Measurements from ENCODE around the gene KYNU.
A peak's percentile ranks its signal among the peaks of the same experiment; 100 is the strongest.
"Not testable (repeated sequence)": the region's sequence is repeated elsewhere in the genome, so short reads cannot be mapped to it uniquely, and the experiment has no call there.

The KYNU gene

GRCh38 chr2:142877216-142877838, at the start of gene KYNU:
Gene KYNU, plus strand, starts transcription at chr2:142877664. Its CDS starts 7,704 bp downstream, at chr2:142885368.
- DNase-seq: peak; percentile 89

DNA sequence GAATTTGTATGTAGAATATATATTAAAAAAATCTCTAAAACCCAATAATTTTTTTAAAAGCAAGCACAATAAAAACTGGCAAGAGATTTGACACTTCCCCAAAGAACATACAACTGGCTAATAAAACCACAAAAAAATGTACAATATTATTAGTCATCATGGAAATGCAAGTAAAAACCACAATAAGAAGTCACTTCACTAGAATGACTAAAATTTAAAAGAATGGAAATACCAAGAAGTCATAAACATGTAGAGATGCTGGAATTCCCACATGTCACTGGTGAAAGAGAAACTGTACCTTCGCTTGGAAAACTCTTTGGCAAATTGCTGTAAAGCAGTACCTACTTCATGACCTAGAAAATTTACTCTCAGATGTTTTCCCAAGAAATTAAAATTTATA, 43.4 kb upstream of the KYNU start:
- no peak for DNase-seq

GRCh38 chr2:142840436-142840835, 37.0 kb upstream of the KYNU start:
- no peak for DNase-seq

GRCh38 chr2:142841788-142842187, 35.7 kb upstream of the KYNU start:
- no peak for DNase-seq

DNA sequence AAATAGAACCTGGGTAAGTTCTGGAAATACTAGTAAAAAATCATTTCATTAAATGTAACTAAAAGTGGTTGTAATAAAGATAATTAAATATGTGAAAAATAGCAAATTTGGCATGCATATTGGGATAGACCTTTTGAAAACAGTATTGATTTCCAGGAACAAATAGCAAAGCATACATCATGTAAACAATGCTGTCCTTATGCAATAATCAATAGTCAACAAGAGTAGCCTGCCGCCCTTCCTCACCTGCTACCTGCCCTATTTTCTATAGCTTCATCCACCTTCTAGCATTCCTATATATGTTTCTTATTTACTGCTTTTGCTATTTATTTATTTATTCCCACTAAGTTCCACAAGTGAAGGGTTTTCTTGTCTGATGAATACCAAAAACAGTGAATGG, 35.1 kb upstream of the KYNU start:
- DNase-seq: no peak

DNA sequence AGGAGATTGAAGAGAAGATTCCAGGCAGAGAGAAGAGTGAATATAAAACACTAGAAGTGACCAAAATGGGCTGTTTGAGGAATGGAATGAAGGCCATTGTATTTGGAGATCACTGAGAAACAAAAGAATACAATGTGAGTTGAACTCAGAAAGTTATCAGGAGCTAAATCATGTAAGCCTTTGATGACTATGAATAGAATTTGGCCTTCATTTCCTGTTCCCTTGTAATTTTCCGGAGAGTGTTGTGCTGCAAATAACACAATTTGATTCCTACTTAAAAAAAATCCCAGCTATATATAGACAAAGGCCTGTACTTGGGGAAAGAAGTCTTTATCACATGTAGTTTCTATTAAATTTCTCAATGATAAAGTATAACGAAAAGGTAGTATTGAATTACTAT, 33.7 kb upstream of the KYNU start:
- DNase-seq: no peak

DNA sequence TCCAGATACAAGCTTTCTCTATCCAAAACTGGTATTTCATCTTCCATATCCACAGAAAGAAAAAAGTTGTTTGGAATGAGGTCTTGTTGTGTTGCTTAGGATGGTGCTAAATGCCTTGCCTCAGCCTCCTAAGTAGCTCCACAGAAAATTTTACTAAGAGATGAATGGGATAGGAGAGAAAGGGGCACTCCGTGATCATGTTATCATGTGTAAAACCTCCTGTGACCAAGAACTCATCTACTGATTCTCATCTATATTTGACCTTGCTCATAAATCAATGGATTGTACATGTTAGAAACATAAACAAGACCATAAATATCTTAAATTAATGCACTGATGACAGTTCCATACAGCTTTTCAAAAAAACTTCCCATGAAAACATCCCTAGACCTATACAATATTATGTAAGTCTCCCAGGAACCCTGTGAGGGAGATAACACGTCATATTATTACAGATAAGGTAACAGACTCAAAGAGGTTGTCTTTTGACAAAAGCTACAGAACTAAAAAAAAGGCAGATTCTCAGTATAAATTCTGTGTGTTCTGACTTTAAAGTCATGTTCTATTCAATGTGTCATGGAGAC, 29.3 kb upstream of the KYNU start:
- DNase-seq: no peak

DNA sequence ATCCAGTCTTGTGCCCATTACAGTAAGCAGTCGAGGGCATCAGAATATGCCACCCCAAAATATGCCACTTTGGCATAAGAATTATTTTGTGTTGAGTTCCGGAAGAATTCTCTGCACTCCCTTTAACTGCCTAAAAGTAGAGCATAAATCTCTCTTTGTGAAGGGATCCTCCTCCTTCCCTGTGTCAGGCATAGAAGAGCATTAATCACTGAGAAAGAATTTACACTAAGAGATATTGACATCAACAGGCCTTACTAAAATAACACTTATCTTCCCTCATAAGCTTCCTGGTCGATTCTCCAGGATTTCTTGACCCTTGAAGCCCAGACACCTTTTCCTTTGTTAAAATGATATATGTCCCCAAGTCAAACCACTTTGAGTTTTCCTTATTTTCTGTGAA, 27.6 kb upstream of the KYNU start:
- DNase-seq: no peak

GRCh38 chr2:142853912-142854311, 23.6 kb upstream of the KYNU start:
- peak; percentile 24 for DNase-seq

DNA sequence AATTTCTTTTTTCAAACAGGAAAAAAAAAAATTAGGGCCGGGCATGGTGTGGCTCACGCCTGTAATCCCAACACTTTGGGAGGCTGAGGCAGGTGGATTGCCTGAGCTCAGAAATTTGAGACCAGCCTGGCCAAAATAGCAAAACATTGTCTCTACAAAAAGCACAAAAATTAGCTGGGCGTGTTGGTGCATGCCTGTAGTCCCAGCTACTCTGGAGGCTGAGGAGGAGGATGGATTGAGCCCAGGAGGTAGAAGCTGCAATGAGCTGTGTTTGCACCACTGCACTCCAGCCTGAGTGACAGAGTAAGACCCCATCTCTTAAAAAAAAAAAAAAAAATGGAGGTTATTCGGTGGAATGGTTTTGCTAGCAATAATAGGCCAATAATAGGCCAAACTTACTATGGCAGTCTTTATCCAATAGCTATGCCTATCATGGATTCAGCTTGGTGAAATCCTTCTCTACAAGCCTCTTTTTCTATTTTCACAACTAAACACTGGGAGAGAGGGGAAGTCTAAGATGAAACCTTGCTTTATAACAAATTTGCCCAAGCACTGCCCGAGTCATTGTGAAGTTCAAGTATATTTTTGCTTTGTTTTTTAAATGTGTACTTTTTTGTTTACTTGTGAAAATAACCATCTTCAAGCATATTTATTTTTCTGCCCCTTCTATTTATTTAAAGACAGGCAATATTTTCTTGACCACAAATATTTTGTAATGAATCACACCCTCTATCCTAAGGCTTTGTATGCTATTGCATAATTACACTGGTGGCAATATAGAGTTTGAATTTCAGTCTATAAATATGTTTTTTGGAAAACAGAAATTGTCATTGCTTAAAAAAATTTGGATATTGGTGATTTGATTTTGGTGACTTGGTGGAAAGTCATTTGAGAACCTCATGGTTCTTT, 20.0 kb upstream of the KYNU start:
- DNase-seq: no peak

DNA sequence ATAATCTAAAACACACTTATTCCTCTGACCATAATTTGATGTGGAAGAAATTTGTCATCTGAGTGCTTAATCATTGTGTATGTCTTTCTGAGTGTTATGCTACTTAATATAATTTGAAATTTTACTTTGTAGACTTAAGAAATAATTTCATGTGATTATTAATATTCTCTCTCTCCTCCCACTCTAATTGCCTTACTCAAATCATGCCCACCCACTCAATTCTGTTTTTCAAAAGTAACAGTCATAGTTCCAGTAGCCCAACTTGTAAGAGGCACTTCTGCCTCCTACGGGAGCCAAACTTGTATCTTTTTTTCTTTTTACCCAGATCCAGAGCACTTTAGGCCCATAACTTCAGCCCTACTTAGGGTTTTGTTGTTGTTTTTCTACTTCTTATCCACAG, 18.5 kb upstream of the KYNU start:
- DNase-seq: no peak

- no peak for DNase-seq
These were observed 15.2 kb upstream of the KYNU start for GRCh38 chr2:142862299-142862698.

DNA sequence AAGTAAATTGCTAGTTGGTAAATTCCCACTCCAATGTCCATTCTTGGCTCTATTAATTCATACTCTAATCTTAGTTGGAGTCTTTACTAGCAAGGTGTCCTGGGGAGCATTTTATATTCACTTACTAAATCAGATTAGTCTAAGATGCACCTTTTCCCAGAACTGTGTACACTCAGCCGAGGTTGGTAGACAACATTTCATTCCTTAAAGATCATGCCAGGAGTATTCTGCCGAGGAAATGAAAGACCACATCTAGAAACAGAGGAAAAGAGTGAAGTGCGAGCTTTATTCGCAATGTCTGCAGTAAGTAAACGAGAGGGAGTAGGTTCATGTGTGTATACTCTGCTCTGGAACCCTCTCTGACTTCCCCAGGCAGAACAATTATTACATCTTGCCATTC, 14.6 kb upstream of the KYNU start:
- no peak for DNase-seq

DNA sequence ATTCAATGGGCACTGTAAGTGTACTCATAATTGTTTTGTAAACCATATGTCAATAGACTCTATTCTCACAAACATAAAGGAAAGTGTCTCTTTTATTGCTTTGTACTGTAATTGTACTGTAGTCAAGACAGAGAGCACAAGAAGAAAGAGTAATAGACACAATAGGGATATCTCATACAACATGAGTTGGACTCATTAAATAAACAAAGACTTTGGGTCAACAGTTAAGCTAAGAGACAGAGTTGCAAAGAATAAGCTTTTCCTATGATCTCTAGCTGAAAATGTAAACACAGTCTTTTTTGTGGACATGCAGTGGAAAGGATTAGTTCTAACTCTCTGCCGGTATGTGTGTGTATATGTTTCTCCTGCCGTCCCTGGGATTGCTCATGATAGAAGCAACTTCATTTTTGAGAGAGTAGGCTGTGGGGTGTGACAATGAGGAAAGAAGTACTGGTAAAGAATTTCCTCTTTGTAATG, 13.9 kb upstream of the KYNU start:
- no peak for DNase-seq

GRCh38 chr2:142864605-142865004, 12.9 kb upstream of the KYNU start:
- DNase-seq: not testable (repeated sequence)

DNA sequence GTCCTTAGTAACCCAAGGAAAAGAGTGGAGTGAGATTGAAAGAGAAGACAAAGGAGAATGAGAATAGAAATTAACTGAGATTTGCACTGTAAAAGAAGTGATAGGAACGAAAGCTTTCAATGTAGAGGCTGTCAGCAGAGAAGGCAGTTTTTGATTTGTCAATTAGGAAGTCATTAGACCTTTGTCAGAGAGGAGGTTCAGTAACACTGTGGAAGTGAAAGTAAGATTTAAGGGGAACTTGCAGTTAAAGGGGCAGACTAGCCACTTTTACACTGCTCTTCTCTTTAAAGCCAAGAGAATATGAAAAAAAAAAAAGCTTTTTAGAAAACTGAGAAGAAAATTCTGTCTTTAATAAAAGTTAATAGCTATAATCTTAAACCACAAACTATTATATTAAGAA, 11.5 kb upstream of the KYNU start:
- DNase-seq: peak; percentile 74

DNA sequence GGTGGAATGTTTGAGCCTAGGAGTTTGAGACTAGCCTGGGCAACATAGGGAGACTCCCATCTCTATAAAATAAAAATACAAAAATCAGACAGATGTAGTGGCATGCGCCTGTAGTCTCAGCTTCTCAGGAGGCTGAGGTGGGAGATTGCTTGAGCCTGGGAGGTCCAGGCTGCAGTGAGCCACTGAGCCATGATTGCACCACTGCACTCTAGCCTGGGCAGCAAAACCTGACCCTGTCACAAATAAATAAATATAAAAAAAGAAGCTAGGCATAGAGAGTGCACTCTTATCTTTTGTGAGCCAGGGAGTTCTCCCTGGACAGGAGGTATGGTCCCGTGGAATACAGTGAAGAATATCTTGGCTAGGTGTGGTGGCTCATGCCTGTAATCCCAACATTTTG, 11.0 kb upstream of the KYNU start:
- no peak for DNase-seq

- DNase-seq: no peak
These were observed 10.3 kb upstream of the KYNU start for GRCh38 chr2:142867136-142867535.

- no peak for DNase-seq
These were observed 9.2 kb upstream of the KYNU start for GRCh38 chr2:142868229-142868762.

GRCh38 chr2:142869065-142869460, 8.4 kb upstream of the KYNU start:
- DNase-seq: not testable (repeated sequence)

DNA sequence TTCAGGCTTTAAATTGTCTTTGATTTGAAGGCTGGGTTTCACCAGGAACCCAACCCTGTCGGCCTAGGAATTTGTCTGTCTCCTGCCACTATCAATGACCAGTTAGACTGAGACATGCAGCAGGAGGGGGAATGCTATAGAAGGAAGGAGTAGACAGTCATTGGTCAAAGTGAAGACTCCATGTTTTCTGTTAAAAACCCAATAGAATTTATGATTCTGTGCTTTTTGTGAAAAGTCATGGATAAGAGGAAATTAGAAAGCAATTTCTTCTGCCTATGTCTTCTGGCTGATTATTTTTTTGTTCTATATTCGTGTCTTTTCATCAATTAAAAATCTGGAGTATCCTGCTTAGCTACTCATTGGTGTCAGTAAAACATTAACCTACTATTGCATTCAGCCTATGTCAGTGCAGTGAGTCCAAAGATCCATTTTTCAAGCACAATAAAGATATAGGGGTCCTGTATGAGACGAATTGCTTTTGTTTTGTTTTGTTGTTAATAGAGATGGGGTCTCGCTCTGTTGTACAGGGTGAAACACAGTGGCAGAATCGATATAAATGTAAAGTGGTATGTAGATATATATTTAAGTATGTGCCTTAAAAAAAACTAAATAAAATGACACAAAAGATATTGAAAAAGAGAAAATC, 7.9 kb upstream of the KYNU start:
- DNase-seq: no peak

- DNase-seq: no peak
These were observed 6.9 kb upstream of the KYNU start for GRCh38 chr2:142870526-142870925.

DNA sequence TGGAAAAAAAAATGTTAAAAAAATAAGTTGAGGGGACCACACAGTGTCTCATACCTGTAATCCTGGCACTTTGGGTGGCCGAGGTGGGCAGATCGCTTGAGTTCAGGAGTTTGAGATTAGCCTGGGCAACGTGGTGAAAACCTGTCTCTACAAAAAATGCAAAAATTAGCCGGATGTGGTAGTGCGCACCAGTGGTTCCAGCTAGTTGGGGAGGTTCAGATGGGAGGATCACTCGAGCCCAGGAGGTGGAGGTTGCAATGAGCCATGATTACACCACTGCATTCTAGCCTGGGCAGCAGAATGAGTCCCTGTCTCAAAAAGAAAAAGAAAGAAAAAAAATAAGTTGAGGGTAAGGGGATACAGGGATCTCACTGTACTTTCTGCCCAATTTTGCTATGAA, 6.1 kb upstream of the KYNU start:
- DNase-seq: no peak

Data from OCI-M1 (cell line).